NCI-H748 (cell line): Measurements from ENCODE around the gene MRPS33.
"Not testable (repeated sequence)": the region's sequence is repeated elsewhere in the genome, so short reads cannot be mapped to it uniquely, and the experiment has no call there.

Experiments used
- DNase-seq: peaks from one replicate; lab custom pipeline; 2025; ENCODE audit not compliant: unreplicated experiment; lab: John Stamatoyannopoulos, UW

Gene MRPS33

DNA sequence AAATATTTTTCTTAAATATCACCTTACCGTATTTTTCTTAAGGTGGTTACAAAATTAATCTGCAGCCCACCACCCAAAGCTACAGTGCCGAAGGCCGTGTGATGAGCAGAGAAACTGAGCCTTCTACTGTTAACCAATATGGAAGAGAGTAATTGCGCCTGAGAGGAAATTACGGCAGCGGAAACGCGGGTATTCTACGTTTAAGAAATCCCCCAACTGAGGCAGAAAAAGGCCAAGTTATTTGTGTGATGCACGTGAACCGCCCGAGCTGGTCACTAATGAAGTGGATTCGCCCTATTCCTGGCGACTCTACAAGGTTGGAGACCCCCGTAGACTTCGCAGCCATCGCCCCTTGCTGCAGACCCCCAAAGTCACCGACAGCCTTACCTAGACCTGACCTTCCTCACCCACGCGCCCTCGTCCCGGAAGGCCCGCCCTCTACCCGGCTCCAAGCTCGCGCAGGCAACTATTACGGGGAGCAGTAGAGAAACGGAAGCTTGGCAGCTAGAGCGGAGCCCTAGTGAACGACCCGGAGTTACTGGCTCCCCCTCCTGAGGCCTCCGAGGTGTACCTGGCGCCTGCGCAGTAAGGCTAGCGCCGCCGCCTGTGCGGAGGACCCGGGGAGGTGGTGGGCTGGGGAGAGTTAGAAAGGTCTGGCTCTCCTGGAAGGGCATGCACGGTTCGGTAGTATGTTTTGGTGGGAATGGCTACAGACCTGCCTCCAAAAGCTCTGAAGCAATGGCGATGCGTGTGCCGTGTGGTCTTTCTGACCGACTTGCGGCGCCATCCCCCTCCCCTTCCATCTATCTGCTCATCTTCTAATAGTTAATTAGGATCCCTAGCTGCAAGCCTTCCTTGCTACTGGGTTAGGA lies at the start of gene MRPS33:
Gene MRPS33 (minus strand): TSS at position 429 of the 872 bp plus-strand sequence. CDS start 4,319 bp downstream, outside the sequence.
- peak; percentile 99 for DNase-seq

DNA sequence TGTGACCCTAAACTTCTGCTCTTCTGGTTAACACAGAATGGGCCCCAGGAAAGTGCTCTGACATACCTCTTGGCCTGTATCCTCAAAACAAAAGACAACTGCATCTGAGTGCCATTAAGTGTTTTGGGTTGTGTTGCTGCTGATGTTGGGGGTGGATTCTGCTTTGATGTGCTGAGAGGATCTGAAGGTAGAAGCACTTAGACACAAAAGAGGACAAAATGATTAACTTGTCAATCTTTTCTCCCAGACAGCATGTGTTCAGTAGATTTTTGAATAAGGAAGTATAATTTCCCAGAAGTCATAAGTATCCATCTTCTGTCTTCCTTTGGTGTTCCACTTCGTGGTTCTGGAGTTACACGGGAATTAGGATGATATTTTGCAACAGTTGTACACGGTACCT lies 43.0 kb upstream of the MRPS33 start:
- DNase-seq = no peak

DNA sequence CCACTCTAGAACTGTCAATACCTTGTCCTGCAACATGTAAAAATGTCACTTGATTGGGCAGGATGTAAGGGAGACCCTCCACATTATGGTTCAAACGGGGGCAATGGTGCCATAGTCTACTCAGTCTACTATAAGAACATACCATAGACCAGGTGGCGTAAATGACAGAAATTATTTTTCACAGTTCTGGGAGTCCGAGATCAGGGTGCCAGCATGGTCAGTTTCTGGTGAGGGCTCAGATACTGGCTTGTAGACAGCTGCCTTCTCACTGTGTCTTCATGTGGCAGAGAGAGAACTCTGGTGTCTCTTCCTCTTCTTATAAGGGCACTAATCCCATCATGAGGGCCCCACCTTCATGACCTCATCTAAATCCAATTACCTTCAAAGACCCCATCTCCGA lies 40.4 kb upstream of the MRPS33 start:
- no peak for DNase-seq

DNA sequence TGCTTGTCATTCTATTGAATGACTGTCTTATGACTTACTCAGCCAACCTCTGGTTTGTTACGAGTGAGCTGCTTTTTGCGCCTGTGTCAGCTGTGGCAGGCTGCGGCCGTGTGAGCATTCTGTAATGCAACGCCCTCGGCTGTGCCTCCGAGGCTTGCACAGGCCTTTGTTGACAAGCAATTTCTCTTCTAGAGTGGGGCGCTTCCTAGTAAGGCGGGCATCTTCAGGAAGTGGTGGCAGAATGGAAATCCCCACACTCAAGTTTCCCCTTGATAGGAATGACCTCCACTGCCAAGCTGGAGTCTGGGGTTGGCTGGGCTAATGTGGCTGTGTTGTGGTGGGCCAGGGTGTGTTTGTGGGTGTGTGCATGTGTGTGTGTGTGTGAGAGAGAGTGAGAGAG lies 38.9 kb upstream of the MRPS33 start:
- no peak for DNase-seq

DNA sequence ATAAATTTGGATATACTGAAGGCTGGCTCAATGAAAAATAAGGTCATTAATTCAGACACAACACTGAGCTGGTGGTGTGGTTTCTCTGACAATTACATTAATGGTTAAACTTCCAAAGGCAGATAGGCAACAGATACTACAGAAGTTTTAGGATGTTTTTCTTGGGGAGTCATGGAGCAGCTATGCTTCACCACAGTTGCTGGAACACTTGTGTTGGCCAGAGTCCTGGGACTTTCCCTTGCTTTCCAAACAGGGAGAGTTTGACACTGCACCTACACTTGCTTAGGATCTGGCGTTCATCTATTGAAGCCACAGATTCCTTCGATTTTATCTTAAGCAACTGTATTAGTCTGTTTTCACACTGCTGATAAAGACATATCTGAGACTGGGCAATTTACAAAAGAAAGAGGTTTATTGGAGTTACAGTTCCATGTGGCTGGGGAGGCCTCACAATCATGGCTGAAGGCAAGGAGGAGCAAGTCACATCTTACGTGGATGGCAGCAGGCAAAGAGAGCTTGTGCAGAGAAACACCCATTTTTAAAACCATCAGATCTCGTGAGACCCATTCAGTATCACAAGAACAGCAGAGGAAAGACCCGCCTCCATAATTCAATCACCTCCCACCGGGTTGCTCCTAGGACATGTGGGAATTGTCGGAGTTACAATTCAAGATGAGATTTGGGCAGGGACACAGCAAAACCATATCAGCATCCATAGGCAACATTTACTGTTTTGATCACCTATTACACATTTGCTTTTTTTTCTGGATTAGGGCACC lies 31.3 kb upstream of the MRPS33 start:
- DNase-seq = no peak

DNA sequence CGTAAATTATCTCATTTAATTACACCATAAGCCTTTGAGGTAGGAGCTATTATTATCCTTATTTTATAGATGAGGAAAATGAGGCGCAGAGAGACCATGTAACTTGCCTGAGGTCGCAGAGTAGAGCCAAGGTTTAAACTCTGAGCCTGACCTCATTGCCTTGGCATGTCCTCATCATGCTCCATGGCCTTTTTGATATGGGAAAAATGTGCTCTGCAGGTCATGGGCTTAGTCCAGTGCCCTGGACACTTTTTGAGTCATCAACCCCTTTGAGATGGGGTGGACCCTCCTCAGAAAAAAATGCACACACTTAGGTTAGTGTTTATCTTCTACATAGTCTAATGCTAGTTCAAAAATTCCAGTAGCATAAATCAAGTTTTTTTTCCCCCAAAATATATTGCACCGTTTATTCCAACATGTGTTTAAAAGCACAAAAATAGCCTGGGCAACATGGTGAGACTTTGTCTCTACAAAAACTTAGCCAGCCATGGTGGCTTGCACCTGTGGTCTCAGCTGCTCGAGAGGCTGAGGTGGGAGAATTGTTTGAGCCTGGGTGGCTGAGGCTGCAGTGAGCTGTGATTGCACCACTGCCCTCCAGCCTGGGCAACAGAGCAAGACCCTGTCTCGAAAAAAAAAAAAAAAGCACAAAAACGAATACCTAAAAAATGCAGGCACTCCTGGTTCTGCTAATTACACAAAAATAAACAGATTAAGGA lies 30.5 kb upstream of the MRPS33 start:
- DNase-seq = no peak

DNA sequence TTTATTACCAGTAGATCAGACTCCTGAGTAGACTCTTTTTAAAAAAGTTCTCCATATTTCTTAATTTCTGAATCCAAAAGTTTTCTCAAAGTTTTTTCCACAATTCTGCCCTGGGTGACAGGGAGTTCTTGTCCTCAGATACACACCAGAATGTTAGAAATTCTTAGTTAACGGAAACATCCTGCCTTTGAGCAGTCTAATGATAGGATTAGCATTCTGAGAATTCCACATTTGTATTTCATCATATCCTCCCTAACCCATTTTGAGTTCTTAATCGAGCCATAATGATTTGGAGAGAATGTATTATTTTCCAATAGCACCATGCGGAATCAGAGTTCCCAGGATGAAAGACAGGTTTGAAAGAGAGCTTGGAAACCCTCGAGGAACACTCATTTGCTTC lies 28.9 kb upstream of the MRPS33 start:
- no peak for DNase-seq

DNA sequence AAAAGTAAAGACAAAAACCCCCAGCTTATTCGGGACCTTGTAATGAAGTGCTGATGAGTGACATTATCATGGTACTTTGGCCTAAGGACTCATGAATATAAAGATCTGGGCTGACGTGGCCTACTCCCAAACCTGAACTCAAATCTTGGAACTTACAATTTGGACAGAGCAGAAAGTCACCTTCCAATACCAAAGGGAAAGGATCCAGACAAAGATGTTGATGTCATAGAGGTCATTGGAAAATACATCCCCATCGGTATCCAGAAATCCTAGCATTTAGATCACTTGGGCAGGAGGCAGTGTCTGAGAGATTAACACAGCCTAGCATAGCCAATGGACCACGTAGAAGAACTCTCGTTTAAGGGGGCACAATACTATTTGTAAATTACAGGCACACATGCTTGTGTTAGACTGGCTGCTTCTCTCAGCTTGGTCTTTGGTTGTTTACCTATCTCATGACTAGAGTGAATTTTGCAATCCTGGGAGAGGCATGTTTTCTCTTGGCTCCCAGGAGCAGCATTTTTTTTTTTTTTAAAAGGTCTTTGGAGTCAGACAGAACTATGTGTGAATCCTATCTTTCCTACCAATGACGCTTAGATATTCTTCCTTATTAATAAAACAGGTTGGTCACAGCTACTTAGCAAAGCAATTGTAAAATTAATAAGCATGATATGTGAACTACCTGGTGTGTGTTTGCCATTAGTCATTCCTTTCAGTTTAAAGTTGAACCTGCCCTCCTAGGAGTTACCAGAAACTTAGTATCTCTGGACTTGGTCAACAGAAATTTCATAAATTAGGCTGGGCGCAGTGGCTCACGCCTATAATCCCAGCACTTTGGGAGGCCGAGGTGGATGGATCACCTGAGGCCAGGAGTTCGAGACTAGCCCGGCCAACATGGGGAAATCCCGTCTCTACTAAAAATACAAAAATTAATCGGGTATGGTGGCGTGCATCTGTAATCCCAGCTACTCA lies 27.8 kb upstream of the MRPS33 start:
- DNase-seq = no peak

DNA sequence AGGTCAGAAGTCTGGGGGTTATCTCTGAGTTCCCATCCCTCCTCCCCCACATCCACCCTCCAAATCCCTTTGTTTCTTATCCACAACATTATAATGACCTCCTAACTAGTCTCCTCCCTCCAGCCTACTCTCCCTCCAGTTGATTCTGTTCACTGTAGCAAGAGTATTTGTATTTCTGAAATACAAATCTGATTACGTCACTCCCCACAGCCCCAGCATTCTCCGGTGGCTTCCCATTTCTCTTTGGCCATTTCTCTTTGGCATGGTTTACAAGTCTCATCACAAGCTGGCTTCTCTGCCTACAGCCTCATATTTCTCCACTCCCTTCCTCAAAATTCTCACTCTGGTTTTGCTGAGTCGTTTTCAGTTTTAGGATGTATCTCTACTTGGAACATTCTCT lies 24.6 kb upstream of the MRPS33 start:
- DNase-seq = no peak

DNA sequence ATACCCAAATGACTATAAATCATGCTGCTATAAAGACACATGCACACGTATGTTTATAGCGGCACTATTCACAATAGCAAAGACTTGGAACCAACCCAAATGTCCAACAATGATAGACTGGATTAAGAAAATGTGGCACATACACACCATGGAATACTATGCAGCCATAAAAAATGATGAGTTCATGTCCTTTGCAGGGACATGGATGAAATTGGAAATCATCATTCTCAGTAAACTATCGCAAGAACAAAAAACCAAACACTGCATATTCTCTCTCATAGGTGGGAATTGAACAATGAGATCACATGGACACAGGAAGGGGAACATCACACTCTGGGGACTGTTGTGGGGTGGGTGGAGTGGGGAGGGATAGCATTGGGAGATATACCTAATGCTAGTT lies 23.3 kb upstream of the MRPS33 start:
- not testable (repeated sequence) for DNase-seq

DNA sequence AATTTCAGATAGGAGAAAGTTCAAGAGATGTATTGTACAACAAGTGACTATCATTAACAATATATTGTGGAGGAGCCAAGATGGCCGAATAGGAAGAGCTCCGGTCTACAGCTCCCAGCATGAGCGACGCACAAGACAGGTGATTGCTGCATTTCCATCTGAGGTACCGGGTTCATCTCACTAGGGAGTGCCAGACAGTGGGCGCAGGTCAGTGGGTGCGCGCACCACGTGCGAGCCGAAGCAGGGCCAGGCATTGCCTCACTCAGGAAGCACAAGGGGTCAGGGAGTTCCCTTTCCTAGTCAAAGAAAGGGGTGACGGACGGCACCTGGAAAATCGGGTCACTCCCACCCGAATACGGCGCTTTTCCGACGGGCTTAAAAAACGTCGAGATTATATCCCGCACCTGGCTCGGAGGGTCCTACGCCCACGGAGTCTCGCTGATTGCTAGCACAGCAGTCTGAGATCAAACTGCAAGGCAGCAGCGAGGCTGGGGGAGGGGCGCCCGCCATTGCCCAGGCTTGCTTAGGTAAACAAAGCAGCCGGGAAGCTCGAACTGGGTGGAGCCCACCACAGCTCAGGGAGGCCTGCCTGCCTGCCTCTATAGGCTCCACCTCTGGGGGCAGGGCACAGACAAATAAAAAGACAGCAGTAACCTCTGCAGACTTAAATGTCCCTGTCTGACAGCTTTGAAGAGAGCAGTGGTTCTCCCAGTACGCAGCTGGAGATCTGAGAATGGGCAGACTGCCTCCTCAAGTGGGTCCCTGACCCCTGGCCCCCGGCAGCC lies 18.0 kb upstream of the MRPS33 start:
- peak; percentile 78 for DNase-seq

DNA sequence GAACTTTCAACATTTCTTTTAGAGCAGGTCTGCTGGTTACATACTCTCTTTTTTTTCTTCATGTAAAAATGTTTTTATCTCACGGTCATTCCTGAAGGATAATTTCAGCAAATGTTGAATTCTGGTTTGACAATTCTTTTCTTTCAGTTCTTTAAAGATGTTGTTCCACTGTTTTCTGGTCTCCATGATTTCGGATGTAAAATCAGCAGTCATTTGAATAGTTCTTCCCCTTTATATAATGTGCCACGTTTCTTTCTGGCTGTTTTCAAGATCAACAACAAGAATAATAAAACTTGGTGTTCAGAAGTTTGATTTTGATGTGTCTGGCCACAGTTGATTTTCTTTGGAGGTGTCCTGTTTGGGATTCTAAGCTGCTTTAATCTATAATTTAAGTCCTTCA lies 14.0 kb upstream of the MRPS33 start:
- DNase-seq = no peak

DNA sequence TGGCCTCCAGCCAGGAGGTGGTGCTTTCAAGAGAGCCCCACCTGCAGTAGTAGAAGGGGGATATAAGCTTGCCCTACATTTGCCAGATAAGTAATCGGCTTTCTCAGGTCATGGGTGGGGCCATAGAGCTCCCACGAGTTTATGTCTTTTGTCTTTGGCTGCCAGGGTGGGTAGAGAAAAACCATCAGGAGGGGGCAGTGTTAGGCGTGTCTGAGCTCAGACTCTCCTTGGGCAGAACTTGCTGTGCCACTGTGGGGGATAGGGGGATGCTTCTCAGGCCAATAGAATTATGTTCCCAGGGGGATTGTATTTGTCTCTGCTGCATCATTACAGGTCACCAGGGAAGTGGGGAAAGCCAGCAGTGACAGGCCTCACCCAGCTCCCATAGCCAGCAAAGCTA lies 12.3 kb upstream of the MRPS33 start:
- DNase-seq = peak; percentile 56

DNA sequence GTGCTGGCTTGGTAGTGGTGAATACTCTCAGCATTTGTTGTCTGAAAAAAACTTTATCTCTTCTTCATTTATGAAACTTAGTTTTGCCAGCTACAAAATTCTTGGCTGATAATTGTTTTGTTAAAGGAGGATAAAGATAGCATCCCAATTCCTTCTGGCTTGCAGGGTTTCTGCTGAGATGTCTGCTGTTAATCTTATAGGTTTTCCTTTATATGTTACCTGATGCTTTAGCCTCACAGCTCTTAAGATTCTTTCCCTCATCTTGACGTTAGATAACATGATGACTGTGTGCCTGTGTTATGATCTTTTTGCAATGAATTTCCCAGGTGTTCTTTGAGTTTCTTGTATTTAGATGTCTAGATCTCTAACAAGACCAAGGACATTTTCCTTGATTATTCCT lies 9.9 kb upstream of the MRPS33 start:
- DNase-seq = no peak

DNA sequence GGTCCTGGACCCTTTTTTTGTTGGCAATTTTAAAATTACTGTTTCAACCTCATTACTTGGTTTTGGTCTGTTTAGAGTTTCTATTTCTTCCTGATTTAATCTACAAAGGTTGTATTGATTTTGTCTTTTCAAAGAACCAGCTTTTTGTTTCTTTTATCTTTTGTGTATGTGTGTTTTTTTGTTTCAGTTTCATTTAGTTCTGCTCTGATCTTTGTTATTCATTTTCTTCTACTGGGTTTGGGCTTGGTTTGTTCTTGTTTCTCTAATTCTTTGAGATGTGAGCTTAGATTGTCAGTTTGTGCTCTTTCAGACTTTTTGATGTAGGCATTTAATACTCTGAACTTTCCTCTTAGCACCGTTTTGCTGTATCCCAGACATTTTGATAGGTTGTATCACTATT lies 8.5 kb upstream of the MRPS33 start:
- DNase-seq = no peak

DNA sequence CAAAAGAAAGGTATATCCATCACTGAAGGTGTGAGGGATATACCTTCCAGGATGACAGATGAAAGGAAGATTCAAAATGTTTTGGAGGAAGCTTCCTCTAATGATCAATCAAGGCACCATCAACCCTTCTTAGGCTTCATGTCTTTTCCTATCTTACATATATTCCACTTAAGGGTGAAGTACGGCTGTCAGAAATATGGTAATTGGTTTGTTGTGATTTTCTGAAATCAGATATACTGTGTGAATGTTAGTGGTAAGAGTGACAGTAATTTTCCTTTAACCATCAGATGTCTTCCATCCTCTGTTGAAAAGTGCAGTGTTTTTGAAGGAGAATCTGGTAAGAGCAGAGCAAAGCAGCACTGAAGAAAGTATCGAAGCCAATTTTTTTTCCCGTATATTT lies 2.8 kb upstream of the MRPS33 start:
- DNase-seq = no peak

DNA sequence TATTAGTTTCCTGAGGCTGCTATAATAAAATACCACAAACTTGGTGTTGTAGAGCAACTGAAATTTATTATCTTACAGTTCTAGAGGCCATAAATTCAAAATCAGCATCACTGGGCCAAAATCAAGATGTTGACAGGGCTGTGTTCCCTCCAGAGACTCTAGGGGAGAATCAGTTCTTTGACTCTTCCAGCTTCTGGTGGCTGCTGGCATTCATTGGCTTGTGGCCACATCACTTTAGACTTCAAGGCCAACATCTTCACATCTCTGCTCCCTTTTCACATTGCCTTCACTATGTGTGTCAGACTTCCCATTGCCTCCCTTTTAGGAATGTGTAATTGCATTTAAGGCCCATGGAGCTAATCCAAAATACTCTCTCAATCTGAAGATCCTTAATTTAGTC lies 1.6 kb upstream of the MRPS33 start:
- no peak for DNase-seq

DNA sequence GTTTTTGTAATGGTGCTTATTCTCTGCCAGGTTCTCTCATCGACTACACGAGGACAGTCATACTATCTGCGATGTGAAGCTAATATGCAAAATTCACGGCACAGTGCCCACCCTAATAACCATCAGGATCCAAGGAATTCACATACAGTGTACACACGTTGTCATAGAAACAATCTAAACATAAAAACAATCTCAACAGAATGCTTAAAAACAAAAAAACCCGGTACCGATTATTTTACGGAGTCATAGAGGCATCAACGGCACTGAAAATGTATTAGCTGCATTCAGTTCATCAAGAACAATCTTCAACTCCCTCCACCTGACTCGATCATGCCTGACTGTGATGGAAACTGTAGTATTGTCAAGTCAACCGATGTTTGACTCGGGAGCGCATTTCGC lies 628 bp downstream of the MRPS33 start:
- DNase-seq = peak; percentile 66

DNA sequence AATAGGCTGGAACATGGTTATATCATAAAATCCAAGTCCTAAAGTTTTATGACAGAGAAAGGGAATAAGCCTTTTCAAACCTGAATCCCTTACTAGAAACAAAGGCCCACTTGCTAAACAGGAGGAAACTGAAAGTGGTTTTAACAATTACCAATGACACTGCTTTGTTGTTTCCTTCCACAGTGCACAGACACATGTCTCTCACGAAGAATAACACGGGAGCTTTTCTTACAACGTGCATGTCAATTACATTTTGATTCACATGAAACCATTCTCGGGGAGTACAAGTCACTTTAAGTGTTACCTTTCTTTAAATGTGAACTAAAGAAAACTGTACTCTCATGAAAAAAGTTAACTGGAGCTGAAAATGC lies 1.4 kb downstream of the MRPS33 start:
- no peak for DNase-seq
